ENCODE data around the gene RREB1.

- no peak for TF ChIP-seq EZH2phosphoT487 (IDR thresholded peaks at IDR 0.05; ENCODE audit: insufficient read depth, low read depth)
- TF ChIP-seq EZH2 (IDR thresholded peaks at IDR 0.05; ENCODE audit: insufficient read depth, poor library complexity, severe bottlenecking), result no peak
Observed at GRCh38 chr6:7202950-7203349, 95.2 kb downstream of the RREB1 start.
